ENCODE results near the gene PALS2.

The PALS2 gene, protein sequence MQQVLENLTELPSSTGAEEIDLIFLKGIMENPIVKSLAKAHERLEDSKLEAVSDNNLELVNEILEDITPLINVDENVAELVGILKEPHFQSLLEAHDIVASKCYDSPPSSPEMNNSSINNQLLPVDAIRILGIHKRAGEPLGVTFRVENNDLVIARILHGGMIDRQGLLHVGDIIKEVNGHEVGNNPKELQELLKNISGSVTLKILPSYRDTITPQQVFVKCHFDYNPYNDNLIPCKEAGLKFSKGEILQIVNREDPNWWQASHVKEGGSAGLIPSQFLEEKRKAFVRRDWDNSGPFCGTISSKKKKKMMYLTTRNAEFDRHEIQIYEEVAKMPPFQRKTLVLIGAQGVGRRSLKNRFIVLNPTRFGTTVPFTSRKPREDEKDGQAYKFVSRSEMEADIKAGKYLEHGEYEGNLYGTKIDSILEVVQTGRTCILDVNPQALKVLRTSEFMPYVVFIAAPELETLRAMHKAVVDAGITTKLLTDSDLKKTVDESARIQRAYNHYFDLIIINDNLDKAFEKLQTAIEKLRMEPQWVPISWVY

DNA sequence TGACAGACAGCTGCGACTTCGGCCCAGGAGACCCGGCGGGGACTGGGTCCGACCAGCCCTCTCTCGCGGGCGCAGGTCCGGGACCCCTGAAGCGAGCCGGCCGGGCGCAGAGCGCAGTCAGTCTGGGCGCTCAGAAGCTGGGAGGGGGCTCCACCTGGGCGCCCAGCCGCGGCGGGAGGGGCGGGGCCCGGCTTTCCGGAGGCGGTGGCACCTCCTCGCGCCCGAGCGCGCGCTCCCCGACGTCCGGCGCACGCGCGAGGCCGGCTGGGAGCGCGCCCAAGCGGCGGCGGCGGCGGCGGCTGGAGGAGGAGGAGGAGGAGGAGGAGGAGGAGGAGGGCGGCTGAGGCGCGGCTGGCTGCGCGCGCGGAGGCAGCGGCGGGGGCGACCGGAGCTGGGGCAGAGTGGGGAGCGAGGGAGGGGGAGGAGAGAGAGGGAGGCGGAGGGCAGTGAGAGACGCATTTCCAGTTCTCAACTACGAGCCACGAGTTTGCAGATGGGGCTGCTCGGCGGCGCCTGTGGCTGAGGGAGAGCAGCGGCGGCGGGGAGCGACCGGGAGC, at the start of gene PALS2:
Gene PALS2 (plus strand): TSS at position 456 of the 557 bp plus-strand sequence. CDS start 50,216 bp downstream, outside the sequence.
- TF ChIP-seq, protein P1, sequence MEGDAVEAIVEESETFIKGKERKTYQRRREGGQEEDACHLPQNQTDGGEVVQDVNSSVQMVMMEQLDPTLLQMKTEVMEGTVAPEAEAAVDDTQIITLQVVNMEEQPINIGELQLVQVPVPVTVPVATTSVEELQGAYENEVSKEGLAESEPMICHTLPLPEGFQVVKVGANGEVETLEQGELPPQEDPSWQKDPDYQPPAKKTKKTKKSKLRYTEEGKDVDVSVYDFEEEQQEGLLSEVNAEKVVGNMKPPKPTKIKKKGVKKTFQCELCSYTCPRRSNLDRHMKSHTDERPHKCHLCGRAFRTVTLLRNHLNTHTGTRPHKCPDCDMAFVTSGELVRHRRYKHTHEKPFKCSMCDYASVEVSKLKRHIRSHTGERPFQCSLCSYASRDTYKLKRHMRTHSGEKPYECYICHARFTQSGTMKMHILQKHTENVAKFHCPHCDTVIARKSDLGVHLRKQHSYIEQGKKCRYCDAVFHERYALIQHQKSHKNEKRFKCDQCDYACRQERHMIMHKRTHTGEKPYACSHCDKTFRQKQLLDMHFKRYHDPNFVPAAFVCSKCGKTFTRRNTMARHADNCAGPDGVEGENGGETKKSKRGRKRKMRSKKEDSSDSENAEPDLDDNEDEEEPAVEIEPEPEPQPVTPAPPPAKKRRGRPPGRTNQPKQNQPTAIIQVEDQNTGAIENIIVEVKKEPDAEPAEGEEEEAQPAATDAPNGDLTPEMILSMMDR (IDR thresholded peaks at IDR 0.05; ENCODE audit: control extremely low read depth, extremely low read depth, low read depth, missing control alignments): no peak
- peak; percentile 89 for DNase-seq (ENCODE audit: extremely low spot score)
- ChIA-PET POLR2A (interaction anchor here (0.6 kb wide), 1 partner anchor 1598 kb away, joined by 3 read pairs; no protein-coding TSS in a partner anchor), CTCF (interaction anchor here (0.7 to 4.9 kb wide), 5 partner anchors 10 to 92 kb away, joined by 3 to 52 read pairs (median 5); no protein-coding TSS in a partner anchor)

DNA sequence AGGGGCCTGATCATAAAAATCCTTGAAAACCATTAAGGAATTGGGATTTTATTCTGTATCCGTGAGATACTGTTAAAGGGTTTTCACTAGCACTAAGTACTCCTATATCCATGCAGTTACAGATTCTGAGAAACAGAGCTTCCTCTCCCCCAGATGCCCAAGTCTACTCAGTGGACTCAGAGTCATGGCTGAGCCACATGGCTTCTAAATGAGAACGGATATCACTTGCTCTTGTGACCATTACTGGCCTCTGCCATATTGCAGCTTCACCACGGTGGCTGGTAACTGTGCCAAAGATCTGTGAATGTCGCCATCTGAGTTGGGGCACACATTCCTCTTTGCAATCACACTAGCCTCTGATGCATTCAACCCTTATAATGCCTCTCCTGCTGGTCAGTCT, 42.0 kb upstream of the PALS2 start:
- TF ChIP-seq, protein P1 (IDR thresholded peaks at IDR 0.05; ENCODE audit: control extremely low read depth, extremely low read depth, low read depth, missing control alignments): no peak
- ChIA-PET POLR2A (no interaction called here), CTCF (interaction anchor here (1.0 kb wide), 1 partner anchor 25 kb away, joined by 3 read pairs; no protein-coding TSS in a partner anchor)
- no peak for DNase-seq (ENCODE audit: extremely low spot score)

DNA sequence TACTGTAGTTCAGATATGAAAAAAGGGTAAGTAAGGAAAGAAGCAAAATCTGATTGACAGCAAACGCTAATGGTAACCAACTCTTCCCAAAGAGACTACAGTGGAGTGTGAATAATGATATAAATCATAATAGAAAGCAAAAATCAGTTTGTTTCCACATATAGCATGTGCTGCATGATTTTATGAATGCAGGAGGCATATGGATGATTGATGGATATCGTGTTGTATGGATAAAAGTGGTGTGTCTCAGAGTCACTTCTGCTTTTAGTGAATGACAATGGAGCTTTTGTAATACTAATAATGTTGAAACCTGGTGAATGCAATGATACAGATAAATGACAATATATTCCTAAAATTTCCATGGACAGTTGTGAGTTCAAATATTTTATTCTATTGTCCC, 36.6 kb upstream of the PALS2 start:
- ChIA-PET CTCF (no interaction called here), POLR2A (no interaction called here)
- DNase-seq (ENCODE audit: extremely low spot score): no peak
- TF ChIP-seq, protein P1 (IDR thresholded peaks at IDR 0.05; ENCODE audit: control extremely low read depth, extremely low read depth, low read depth, missing control alignments): no peak

DNA sequence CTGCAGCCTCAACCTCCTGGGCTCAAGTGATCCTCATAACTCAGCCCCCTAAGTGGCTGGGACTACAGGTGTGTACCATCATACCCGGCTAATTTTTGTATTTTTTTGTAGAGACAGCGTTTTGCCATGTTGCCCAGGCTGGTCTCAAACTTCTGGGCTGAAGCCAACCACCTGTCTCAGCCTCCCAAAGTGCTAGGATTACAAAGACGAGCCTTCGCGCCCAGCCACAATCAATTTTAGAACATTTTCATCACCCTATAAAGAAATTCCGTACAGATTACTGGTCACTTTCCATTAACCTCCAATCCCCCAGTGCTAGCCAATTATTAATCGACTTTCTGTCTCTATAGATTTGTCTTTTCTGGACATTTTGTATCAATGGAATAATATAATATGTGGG, 32.3 kb upstream of the PALS2 start:
- TF ChIP-seq, protein P1 (IDR thresholded peaks at IDR 0.05; ENCODE audit: control extremely low read depth, extremely low read depth, low read depth, missing control alignments): no peak
- DNase-seq (ENCODE audit: extremely low spot score): no peak
- ChIA-PET CTCF (no interaction called here), POLR2A (no interaction called here)

DNA sequence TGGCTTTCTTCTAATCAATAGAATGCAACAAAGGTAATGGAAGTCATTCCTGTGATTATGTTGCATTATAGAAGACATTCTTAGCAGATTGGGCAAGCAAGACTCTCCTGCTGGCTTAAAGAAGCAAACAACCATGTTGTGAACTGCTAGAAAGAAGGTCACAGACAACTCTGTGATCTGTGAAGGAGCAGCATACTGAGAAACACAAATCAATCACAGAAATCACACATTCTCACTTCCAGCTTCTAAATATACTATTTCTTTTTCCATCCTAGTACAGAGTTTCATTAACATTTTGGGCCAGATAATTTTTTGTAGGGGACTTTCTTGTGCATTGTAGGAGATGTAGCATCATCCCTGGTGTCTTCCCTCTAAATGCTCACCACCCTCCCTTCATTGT, 28.0 kb upstream of the PALS2 start:
- DNase-seq (ENCODE audit: extremely low spot score): peak; percentile 11
- TF ChIP-seq, protein P1 (IDR thresholded peaks at IDR 0.05; ENCODE audit: control extremely low read depth, extremely low read depth, low read depth, missing control alignments): no peak
- ChIA-PET POLR2A (no interaction called here), CTCF (interaction anchor here (1.6 kb wide), 1 partner anchor 10 kb away, joined by 4 read pairs; no protein-coding TSS in a partner anchor)

DNA sequence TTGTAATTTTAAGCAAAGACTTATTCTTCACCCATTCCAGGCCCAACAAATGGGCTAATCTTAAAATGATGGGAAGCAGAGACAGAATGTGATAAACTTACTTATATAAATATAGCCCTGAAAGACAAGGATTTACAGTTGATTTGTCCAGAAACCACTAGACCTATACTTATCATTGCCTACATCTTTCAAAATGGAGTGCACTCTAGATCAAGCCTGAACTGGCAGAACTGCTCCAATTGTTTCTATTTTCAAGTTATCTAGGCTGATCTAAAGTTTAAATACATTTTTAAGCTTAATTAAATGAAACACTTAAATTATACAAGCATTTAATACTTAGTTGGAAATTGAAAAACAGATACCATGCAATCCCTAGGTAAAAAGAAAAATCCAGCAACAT, 24.9 kb upstream of the PALS2 start:
- DNase-seq (ENCODE audit: extremely low spot score): no peak
- CTCF ChIA-PET: no interaction called here
- TF ChIP-seq, protein P1 (IDR thresholded peaks at IDR 0.05; ENCODE audit: control extremely low read depth, extremely low read depth, low read depth, missing control alignments): no peak
- POLR2A ChIA-PET: no interaction called here

All from GM10248 (cell line).